BE2C (cell line): ENCODE data around the gene PDSS2.

Experiments
- DNase-seq: peaks from one replicate; pipeline ENCODE4 v3.0.0-alpha.2; 2020
- H3K27me3 ChIP-seq: fragments of 250-450 bp; sonication (Bioruptor Pico); 2 replicates; pipeline ENCODE4 v1.5.1; 2020; ENCODE audit warnings: mild to moderate bottlenecking
- H3K36me3 ChIP-seq: fragments of 250-450 bp; sonication (Bioruptor Pico); 2 replicates; pipeline ENCODE4 v1.5.1; 2020; ENCODE audit warnings: mild to moderate bottlenecking
- H3K4me1 ChIP-seq: fragments of 250-450 bp; sonication (Bioruptor Pico); 2 replicates; pipeline ENCODE4 v1.5.1; 2020
- H3K4me3 ChIP-seq: 2 replicates; pipeline ENCODE4 v1.5.1; 2011; ENCODE audit warnings: low read depth, low read length
- H3K9me3 ChIP-seq: fragments of 250-450 bp; sonication (Bioruptor Pico); 2 replicates; pipeline ENCODE4 v1.5.1; 2020
- TF ChIP-seq, protein P1 (sequence below): IDR thresholded peaks from 2 replicates; pipeline ENCODE4 v1.5.1; 2012; ENCODE audit warnings: mild to moderate bottlenecking, low read depth, low read length

Gene PDSS2

DNA sequence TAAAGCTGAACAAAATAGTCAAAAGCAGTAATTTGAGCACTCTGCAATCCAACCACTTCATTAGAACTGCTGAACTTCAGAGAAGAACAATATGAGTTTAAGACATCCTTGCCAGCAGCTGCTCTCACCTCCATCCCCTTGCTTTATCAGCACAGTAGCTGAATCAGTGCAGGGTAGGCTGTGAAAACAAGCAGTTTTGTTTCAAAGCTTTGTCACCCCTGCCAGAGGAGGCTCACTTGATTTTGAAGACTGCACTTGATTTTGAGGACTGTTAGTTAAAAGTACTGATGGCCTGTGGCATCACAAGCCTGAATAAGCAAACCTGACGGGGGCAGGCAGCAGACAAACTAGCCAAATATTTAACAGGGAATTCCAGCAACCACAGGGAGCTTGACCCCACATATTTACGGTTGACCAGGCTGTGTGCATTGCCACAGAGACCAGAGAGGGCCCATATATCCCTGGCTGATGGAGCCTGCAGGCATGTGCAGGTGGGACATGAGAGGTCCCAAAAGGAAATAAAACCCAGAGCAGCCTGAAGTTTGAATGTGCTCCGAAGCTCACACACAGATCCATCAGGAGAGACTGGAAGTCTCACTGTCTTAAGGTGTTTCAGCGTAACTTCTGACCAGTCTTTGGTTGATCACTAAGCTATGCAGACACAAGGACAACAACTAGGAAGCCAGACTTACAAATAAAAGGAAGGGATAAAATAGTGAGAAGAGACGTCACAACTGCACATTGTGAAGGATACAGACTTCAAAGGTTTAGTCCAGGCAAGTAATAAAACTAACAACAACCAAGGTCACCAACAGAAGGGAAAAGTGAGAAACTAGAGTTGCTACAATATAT lies 97.4 kb downstream of the PDSS2 start:
- TF ChIP-seq, protein P1, sequence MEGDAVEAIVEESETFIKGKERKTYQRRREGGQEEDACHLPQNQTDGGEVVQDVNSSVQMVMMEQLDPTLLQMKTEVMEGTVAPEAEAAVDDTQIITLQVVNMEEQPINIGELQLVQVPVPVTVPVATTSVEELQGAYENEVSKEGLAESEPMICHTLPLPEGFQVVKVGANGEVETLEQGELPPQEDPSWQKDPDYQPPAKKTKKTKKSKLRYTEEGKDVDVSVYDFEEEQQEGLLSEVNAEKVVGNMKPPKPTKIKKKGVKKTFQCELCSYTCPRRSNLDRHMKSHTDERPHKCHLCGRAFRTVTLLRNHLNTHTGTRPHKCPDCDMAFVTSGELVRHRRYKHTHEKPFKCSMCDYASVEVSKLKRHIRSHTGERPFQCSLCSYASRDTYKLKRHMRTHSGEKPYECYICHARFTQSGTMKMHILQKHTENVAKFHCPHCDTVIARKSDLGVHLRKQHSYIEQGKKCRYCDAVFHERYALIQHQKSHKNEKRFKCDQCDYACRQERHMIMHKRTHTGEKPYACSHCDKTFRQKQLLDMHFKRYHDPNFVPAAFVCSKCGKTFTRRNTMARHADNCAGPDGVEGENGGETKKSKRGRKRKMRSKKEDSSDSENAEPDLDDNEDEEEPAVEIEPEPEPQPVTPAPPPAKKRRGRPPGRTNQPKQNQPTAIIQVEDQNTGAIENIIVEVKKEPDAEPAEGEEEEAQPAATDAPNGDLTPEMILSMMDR: no peak
- H3K9me3 ChIP-seq: no peaks in the 10 kb centered on the region
- DNase-seq: no peak
- H3K4me3 ChIP-seq: no peak overlapping the region
- H3K36me3 ChIP-seq: no peaks in the 10 kb centered on the region
- no peaks in the 10 kb centered on the region for H3K27me3 ChIP-seq
- no peaks in the 10 kb centered on the region for H3K4me1 ChIP-seq

DNA sequence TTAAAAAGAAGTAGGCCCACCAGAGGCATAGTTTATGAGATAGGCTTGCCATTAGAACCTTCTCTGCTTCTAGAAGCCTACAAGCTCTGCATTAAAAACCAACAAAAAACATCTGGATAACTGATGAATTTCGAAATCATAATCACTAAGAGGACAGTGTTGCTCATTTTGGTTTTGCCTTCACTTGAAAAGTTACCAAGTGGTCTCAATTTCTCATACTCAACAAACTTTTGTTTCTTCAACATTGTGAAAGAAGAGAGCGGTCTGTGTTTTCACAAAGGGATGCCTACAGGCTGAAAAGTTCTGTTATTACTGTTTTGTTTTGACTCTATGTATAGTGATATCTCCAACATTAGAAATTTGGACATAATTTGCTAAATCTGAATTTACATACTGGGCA lies 98.9 kb downstream of the PDSS2 start:
- Histone ChIP-seq H3K27me3 (no peaks in the 10 kb centered on the region), H3K4me3 (no peak overlapping the region), H3K4me1 (no peaks in the 10 kb centered on the region), H3K9me3 (no peaks in the 10 kb centered on the region), H3K36me3 (no peaks in the 10 kb centered on the region)
- TF ChIP-seq, protein P1: no peak
- DNase-seq: no peak

DNA sequence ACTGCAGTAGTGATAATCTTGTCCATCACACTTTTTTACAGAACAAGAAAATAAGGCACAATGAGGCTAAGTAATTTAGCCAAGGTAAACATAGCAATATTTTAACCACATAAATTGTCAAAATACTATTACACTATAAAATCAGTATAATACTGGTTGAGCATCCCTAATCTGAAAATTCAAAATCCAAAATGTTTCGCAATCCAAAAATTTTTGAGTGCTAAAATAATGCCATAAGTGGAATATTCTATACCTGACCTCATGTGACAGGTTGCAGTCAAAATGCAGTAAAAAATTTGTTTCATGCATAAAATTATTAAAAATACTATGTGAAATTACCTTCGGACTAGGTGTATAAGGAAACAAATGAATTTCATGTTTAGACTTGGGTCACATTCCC lies 101.5 kb downstream of the PDSS2 start:
- Histone ChIP-seq H3K9me3 (no peaks in the 10 kb centered on the region), H3K4me3 (no peak overlapping the region), H3K27me3 (no peaks in the 10 kb centered on the region), H3K36me3 (no peaks in the 10 kb centered on the region), H3K4me1 (no peaks in the 10 kb centered on the region)
- TF ChIP-seq, protein P1: no peak
- no peak for DNase-seq

DNA sequence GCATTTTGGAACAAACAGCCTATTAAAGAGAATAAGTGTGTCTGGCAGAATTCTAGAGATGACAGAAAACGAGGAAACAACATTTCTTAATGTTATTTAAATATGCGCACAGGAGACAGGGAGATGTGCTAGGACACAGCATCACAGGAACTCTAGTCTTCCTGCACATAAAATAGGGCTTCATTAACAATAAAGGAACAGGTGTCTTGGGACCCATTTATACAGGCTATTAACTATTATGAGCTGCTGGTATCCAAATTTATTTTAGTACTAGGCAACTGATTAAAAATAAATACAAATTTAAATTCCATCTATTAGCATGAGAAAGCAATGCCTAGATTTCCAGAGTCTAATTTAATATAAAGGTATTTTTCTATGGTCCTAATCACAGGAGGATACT lies 102.3 kb downstream of the PDSS2 start:
- H3K27me3 ChIP-seq: no peaks in the 10 kb centered on the region
- H3K4me3 ChIP-seq: no peak overlapping the region
- TF ChIP-seq, protein P1: no peak
- no peak for DNase-seq
- no peaks in the 10 kb centered on the region for H3K36me3 ChIP-seq
- no peaks in the 10 kb centered on the region for H3K9me3 ChIP-seq
- H3K4me1 ChIP-seq: no peaks in the 10 kb centered on the region

DNA sequence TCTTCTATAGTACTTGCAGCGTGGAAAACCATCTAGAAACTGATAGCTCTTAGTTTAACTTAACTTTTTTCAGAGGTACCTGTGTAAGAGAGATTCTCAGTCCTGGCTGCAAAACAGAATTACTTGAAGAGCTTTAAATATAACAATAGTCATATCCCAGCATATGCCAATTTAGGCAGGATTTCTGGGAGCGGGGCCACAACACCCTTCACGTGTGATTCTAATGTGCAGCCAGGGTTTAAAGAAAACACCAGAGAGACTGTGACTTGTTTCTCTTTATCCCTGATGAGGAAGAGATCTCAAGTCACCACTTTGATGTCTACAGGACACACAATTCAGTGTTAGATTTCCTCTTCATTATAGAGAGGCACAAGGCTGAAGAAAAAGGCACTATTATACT lies 103.7 kb downstream of the PDSS2 start:
- TF ChIP-seq, protein P1: no peak
- DNase-seq: no peak
- Histone ChIP-seq H3K36me3 (no peaks in the 10 kb centered on the region), H3K9me3 (no peaks in the 10 kb centered on the region), H3K27me3 (no peaks in the 10 kb centered on the region), H3K4me1 (no peaks in the 10 kb centered on the region), H3K4me3 (no peak overlapping the region)

DNA sequence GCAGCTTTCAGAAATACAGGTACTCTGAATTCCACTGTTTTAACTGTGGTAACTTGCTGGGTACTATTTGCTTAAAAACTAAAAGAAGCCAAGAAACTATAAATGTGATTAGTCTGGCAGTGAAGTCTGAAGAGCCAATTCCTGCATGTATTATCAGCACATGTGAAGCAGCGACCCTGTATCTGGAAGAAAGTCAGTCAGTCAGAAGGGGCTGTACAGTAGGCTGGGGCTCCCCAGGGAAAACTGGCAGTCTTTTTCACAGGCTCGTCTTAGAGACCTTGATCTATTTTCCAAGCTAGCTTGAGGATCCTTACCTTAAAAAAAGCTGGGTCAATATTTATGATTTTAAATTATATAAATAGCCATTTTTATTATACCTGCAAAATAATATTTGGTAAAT lies 104.9 kb downstream of the PDSS2 start:
- H3K36me3 ChIP-seq: no peaks in the 10 kb centered on the region
- H3K9me3 ChIP-seq: no peaks in the 10 kb centered on the region
- no peak overlapping the region for H3K4me3 ChIP-seq
- peak; percentile 21 for DNase-seq
- H3K27me3 ChIP-seq: no peaks in the 10 kb centered on the region
- TF ChIP-seq, protein P1: no peak
- H3K4me1 ChIP-seq: no peaks in the 10 kb centered on the region
